ENCODE results near the gene TCEAL5.

Gene TCEAL5

DNA sequence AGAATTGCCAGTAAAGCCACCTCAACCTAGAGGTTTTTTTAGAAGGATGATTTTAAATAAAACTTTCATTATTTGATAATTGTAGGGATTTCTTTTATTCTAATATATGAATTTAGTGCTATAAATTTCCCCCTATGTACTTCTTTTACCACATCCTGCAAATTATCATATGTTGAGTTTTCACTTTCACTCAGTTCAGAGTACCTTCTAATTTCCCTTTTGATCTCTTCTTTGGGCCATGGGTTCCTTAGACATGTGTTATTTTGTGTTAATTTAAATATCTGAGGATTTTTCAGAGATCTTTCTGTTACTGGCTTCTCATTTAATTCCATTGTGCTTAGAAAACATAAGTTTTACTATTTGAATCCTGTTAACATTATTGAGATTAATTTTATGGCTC is 28.2 kb upstream of the TCEAL5 start:
- DNase-seq (ENCODE audit: extremely low read depth, insufficient read length): no peak
- TF ChIP-seq, protein P1, sequence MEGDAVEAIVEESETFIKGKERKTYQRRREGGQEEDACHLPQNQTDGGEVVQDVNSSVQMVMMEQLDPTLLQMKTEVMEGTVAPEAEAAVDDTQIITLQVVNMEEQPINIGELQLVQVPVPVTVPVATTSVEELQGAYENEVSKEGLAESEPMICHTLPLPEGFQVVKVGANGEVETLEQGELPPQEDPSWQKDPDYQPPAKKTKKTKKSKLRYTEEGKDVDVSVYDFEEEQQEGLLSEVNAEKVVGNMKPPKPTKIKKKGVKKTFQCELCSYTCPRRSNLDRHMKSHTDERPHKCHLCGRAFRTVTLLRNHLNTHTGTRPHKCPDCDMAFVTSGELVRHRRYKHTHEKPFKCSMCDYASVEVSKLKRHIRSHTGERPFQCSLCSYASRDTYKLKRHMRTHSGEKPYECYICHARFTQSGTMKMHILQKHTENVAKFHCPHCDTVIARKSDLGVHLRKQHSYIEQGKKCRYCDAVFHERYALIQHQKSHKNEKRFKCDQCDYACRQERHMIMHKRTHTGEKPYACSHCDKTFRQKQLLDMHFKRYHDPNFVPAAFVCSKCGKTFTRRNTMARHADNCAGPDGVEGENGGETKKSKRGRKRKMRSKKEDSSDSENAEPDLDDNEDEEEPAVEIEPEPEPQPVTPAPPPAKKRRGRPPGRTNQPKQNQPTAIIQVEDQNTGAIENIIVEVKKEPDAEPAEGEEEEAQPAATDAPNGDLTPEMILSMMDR (IDR thresholded peaks at IDR 0.05; ENCODE audit: insufficient read depth, low read length, poor library complexity, severe bottlenecking): no peak
- H3K27me3 ChIP-seq (replicated peaks; ENCODE audit: control insufficient read depth, insufficient read depth, low read length): no peaks in the 10 kb centered on the region
- no peak overlapping the region for H3K4me3 ChIP-seq (replicated peaks; ENCODE audit: low read depth, low read length)
- no peaks in the 10 kb centered on the region for H3K36me3 ChIP-seq (ENCODE audit: control insufficient read depth, insufficient read depth, low read length)

DNA sequence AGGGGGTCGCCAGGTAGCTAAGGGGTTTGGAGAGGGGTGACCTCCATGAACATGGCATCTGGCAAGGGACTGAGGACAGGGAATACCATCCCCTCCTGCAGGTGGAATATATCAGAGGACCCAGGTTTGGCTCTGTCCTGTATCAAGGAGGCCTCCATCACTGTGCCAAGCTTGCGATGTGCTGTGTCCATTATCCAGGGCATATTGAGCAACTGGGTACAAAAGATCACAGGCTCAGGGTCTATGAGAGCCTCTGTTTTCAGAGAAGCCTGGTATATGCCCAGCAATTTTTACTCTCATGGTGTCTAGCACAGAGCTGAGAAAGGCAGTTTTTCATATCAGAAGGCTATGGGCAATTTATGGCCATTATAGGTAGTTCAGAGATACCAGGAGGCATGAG is 16.6 kb upstream of the TCEAL5 start:
- no peak overlapping the region for H3K4me3 ChIP-seq (replicated peaks; ENCODE audit: low read depth, low read length)
- TF ChIP-seq, protein P1 (IDR thresholded peaks at IDR 0.05; ENCODE audit: insufficient read depth, low read length, poor library complexity, severe bottlenecking): no peak
- no peak for DNase-seq (ENCODE audit: extremely low read depth, insufficient read length)
- no peaks in the 10 kb centered on the region; the same call in 1 of the 2 replicates for H3K27me3 ChIP-seq (replicated peaks; ENCODE audit: control insufficient read depth, insufficient read depth, low read length)
- no peaks in the 10 kb centered on the region for H3K36me3 ChIP-seq (ENCODE audit: control insufficient read depth, insufficient read depth, low read length)

DNA sequence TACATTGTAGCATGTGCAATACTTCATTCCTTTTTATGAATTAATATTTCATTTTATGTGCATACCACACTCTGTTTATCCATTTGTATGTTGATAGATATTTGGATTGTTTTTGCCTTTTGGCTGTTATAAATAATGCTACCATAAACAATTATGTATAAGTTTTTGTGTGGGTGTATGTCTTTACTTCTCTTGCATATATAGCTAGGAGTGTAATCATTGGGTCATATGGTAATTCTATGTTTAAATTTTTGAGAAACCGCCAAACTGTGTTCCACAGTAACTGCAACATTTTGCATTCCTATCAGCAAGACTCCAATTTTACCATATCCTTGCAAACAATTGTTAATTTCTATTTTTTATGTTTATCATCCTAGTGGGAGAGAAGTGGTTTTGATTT is 3.1 kb upstream of the TCEAL5 start:
- Histone ChIP-seq H3K27me3 (replicated peaks; ENCODE audit: control insufficient read depth, insufficient read depth, low read length) (no peaks in the 10 kb centered on the region; the same call in 1 of the 2 replicates), H3K4me3 (replicated peaks; ENCODE audit: low read depth, low read length) (no peak overlapping the region), H3K36me3 (ENCODE audit: control insufficient read depth, insufficient read depth, low read length) (no peaks in the 10 kb centered on the region)
- no peak for DNase-seq (ENCODE audit: extremely low read depth, insufficient read length)
- TF ChIP-seq, protein P1 (IDR thresholded peaks at IDR 0.05; ENCODE audit: insufficient read depth, low read length, poor library complexity, severe bottlenecking): no peak

DNA sequence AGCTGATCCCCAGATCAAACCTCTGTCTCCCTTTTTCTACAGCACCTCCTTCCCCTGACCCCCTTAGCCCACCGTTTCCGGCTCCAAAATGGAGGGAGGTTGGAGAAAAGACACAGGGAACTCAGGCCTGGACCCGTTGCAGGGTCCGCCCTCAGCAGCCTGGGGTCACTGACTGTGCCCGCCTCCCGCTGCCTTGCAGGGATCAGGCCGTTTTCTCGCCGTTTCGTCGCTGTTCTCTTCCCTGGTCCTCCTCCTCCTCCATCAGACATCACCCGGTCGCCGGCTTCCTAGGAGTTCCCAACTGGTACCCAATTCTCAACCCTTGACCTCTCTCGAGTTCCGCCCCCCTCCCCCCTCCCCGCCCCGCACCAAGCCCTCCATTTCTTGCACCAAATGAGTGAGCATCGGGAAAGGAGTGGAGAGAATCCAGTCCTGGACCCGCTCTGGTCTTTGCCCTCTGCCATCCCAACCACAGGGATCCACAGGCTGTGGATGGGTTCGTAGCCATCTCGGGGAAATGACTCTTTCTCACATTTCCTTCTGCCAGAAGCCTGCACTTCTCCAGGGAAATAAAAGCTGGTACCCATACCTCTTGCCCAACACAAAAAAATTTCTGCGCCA is 493 bp downstream of the TCEAL5 start:
- TF ChIP-seq, protein P1 (IDR thresholded peaks at IDR 0.05; ENCODE audit: insufficient read depth, low read length, poor library complexity, severe bottlenecking): no peak
- no peak for DNase-seq (ENCODE audit: extremely low read depth, insufficient read length)
- no peaks in the 10 kb centered on the region for H3K36me3 ChIP-seq (ENCODE audit: control insufficient read depth, insufficient read depth, low read length)
- H3K27me3 ChIP-seq (replicated peaks; ENCODE audit: control insufficient read depth, insufficient read depth, low read length): no peaks in the 10 kb centered on the region; the same call in 1 of the 2 replicates
- no peak overlapping the region for H3K4me3 ChIP-seq (replicated peaks; ENCODE audit: low read depth, low read length)

DNA sequence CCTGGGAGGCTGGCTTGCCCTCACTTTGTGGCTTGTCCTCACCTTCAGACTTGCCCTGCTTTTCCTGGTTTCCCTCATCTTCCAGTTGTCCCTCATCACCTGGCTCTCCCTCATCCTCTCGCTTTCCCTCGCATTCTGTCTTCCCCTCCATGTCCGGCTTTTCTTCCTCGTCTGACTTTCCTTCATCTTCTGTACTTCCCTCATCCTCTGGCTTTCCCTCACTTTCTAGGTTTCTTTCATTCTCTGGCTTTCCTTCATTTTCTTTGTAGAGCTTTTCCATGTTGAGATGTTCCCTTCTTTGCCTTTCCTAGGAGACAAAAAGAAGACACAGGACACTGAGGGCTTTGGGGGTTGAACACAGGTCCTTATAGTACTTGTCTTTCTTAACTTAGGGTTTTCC is 2.3 kb downstream of the TCEAL5 start:
- no peaks in the 10 kb centered on the region; the same call in 1 of the 2 replicates for H3K27me3 ChIP-seq (replicated peaks; ENCODE audit: control insufficient read depth, insufficient read depth, low read length)
- H3K36me3 ChIP-seq (ENCODE audit: control insufficient read depth, insufficient read depth, low read length): no peaks in the 10 kb centered on the region
- TF ChIP-seq, protein P1 (IDR thresholded peaks at IDR 0.05; ENCODE audit: insufficient read depth, low read length, poor library complexity, severe bottlenecking): no peak
- no peak overlapping the region for H3K4me3 ChIP-seq (replicated peaks; ENCODE audit: low read depth, low read length)
- DNase-seq (ENCODE audit: extremely low read depth, insufficient read length): no peak

DNA sequence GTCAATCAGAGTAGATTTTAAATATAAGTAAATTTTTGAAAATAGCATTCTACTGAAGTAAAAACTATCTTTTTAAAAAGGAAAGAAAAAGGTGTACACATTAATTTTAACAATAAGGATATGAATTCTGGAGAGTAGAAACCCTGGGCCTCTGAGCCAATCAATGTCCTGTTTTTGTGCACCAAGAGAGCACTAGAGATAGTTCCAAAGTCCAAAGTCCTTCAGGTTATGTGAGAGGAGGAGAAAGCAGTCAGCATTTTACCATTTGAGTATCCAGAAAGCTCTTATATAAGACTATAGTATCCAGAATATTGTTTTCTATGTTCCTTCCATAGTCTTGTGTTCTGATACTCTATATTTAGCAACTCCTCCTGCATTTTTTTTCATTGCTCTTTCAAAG is 18.3 kb downstream of the TCEAL5 start:
- no peak for DNase-seq (ENCODE audit: extremely low read depth, insufficient read length)
- TF ChIP-seq, protein P1 (IDR thresholded peaks at IDR 0.05; ENCODE audit: insufficient read depth, low read length, poor library complexity, severe bottlenecking): no peak
- H3K4me3 ChIP-seq (replicated peaks; ENCODE audit: low read depth, low read length): no peak overlapping the region
- no peaks in the 10 kb centered on the region for H3K36me3 ChIP-seq (ENCODE audit: control insufficient read depth, insufficient read depth, low read length)
- H3K27me3 ChIP-seq (replicated peaks; ENCODE audit: control insufficient read depth, insufficient read depth, low read length): no peaks in the 10 kb centered on the region
